WTC11 (cell line): Measurements from ENCODE around the gene MRPS34. TPM values are rescaled to one million over a fixed set of nuclear protein-coding genes. Genes with fewer than 3 reads are reported as not detected.

Experiments
- ATAC-seq: fragments of 200-7000 bp; cut with Tn5 transposase; 2 replicates; pipeline ENCODE4 v1.10.0; 2021; ENCODE audit warnings: mild to moderate bottlenecking, moderate library complexity
- CTCF ChIA-PET: fragments of 300-600 bp; sonication (Branson Sonifier 250); formaldehyde crosslinking; loops from one replicate; lab custom pipeline; 2021; ENCODE audit warnings: antibody characterized with exemption; lab: Charles Lee
- POLR2A ChIA-PET: fragments of 350-600 bp; sonication (Branson Sonifier 250); formaldehyde crosslinking; loops from one replicate; lab custom pipeline; 2021; ENCODE audit warnings: antibody characterized with exemption; lab: Charles Lee
- DNase-seq: peaks from one replicate; pipeline ENCODE4 v3.0.0; 2021; ENCODE audit warnings: low spot score
- H3K27ac Mint-ChIP-seq: 2 replicates; pipeline ENCODE4 v1.8.0; 2021; ENCODE audit warnings: mixed read lengths
- H3K27me3 Mint-ChIP-seq: 2 replicates; pipeline ENCODE4 v1.8.0; 2021; ENCODE audit warnings: low read depth, mild to moderate bottlenecking, moderate library complexity, mixed read lengths
- H3K36me3 Mint-ChIP-seq: 2 replicates; pipeline ENCODE4 v1.8.0; 2021; ENCODE audit warnings: mixed read lengths
- H3K4me1 Mint-ChIP-seq: 2 replicates; pipeline ENCODE4 v1.8.0; 2022; ENCODE audit warnings: mixed read lengths
- H3K4me3 Mint-ChIP-seq: 2 replicates; pipeline ENCODE4 v1.8.0; 2021; ENCODE audit warnings: mild to moderate bottlenecking, moderate library complexity, mixed read lengths
- H3K9me3 Mint-ChIP-seq: 2 replicates; pipeline ENCODE4 v1.8.0; 2021; ENCODE audit warnings: mixed read lengths
- AR ChIP-seq: fragments of 250-450 bp; sonication (Bioruptor Pico); IDR thresholded peaks from 2 replicates; pipeline ENCODE4 v1.9.0; 2021; ENCODE audit warnings: mild to moderate bottlenecking
- ATF3 ChIP-seq: sonication (generic); formaldehyde crosslinking; conservative IDR thresholded peaks from 2 replicates; pipeline ENCODE4 v1.8.1; 2022; ENCODE audit warnings: mild to moderate bottlenecking, missing genetic modification reagents
- ATF6 ChIP-seq: sonication (generic); formaldehyde crosslinking; IDR thresholded peaks from 2 replicates; pipeline ENCODE4 v1.8.1; 2023; ENCODE audit warnings: mild to moderate bottlenecking, missing genetic modification reagents
- CDX4 ChIP-seq: fragments of 250-450 bp; sonication (Bioruptor Pico); IDR thresholded peaks from 2 replicates; pipeline ENCODE4 v1.9.0; 2021; ENCODE audit warnings: moderate library complexity, mild to moderate bottlenecking, inconsistent platforms, borderline replicate concordance
- FOXP1 ChIP-seq: sonication (generic); formaldehyde crosslinking; IDR thresholded peaks from 2 replicates; pipeline ENCODE4 v1.8.0; 2022; ENCODE audit warnings: missing genetic modification reagents, mild to moderate bottlenecking, moderate library complexity, borderline replicate concordance
- IRF1 ChIP-seq: sonication (generic); formaldehyde crosslinking; IDR thresholded peaks from 2 replicates; pipeline ENCODE4 v1.8.0; 2023; ENCODE audit warnings: missing genetic modification reagents
- MYBL2 ChIP-seq: sonication (generic); formaldehyde crosslinking; IDR thresholded peaks from 2 replicates; pipeline ENCODE4 v1.8.1; 2023; ENCODE audit warnings: mild to moderate bottlenecking, moderate library complexity, missing genetic modification reagents
- NFE2L1 ChIP-seq: sonication (generic); formaldehyde crosslinking; IDR thresholded peaks from 2 replicates; pipeline ENCODE4 v1.8.1; 2023; ENCODE audit warnings: missing genetic modification reagents
- PRDM15 ChIP-seq: sonication (generic); formaldehyde crosslinking; IDR thresholded peaks from 2 replicates; pipeline ENCODE4 v1.8.0; 2022; ENCODE audit warnings: missing genetic modification reagents
- SOX15 ChIP-seq: fragments of 250-450 bp; sonication (Bioruptor Pico); IDR thresholded peaks from 2 replicates; pipeline ENCODE4 v1.9.0; 2021; ENCODE audit warnings: mild to moderate bottlenecking
- TCF7 ChIP-seq: sonication (generic); formaldehyde crosslinking; IDR thresholded peaks from 2 replicates; pipeline ENCODE4 v1.8.0; 2022; ENCODE audit warnings: mild to moderate bottlenecking, low read depth, missing genetic modification reagents, moderate library complexity
- TEAD1 ChIP-seq: sonication (generic); formaldehyde crosslinking; IDR thresholded peaks from 2 replicates; pipeline ENCODE4 v1.8.0; 2022; ENCODE audit warnings: mild to moderate bottlenecking, missing genetic modification reagents
- ZNF138 ChIP-seq: sonication (generic); formaldehyde crosslinking; conservative IDR thresholded peaks from 2 replicates; pipeline ENCODE4 v1.8.1; 2022; ENCODE audit warnings: mild to moderate bottlenecking, moderate library complexity, missing genetic modification reagents
- ZNF263 ChIP-seq: sonication (generic); formaldehyde crosslinking; IDR thresholded peaks from 2 replicates; pipeline ENCODE4 v1.8.1; 2022; ENCODE audit warnings: low read depth, mild to moderate bottlenecking, moderate library complexity, missing genetic modification reagents
- ZNF317 ChIP-seq: sonication (generic); formaldehyde crosslinking; IDR thresholded peaks from 2 replicates; pipeline ENCODE4 v1.8.1; 2023; ENCODE audit warnings: low read depth, mild to moderate bottlenecking, moderate library complexity, missing genetic modification reagents, borderline replicate concordance
- ZNF532 ChIP-seq: fragments of 250-450 bp; sonication (Bioruptor Pico); IDR thresholded peaks from 2 replicates; pipeline ENCODE4 v1.9.0; 2021; ENCODE audit warnings: mild to moderate bottlenecking, borderline replicate concordance
- total RNA-seq: library from RNA; stranded (reverse); gene quantifications from 3 replicates; pipeline ENCODE4 v1.2.3, GENCODE V29; 2021

Gene MRPS34
- total RNA-seq, 1 experiment from 2014 or later: 258 TPM

GRCh38 chr16:1781254-1781653, 8.3 kb upstream of the MRPS34 start (continued):
- TF ChIP-seq PRDM15 (CRISPR knock-in tag) (no peak), SOX15 (no peak), IRF1 (CRISPR knock-in tag) (no peak), ZNF532 (no peak)

- POLR2A ChIA-PET: interaction anchor here (2.6 kb wide), 1 partner anchor 10 kb away, joined by 11 read pairs; the partner anchor contains the start of gene NME3
- H3K27me3 Mint-ChIP-seq: no peaks in the 10 kb centered on the region
These were observed 7.7 kb upstream of the MRPS34 start for GRCh38 chr16:1780677-1781072.

More at GRCh38 chr16:1780677-1781072, 7.7 kb upstream of the MRPS34 start:
- Mint-ChIP-seq H3K9me3 (no peaks in the 10 kb centered on the region), H3K36me3 (no peaks in the 10 kb centered on the region), H3K4me1 (peaks cover 7% of the 10 kb centered on the region), H3K27ac (no peak overlapping the region), H3K4me3 (peak overlapping the region; percentile 81)
- CTCF ChIA-PET: no interaction called here
- DNase-seq: no peak
- no peak for ATAC-seq
- TF ChIP-seq MYBL2 (CRISPR knock-in tag) (no peak), NFE2L1 (CRISPR knock-in tag) (no peak), ATF6 (CRISPR knock-in tag) (no peak), ATF3 (no peak), FOXP1 (CRISPR knock-in tag) (no peak), TCF7 (no peak), TEAD1 (CRISPR knock-in tag) (no peak), AR (CRISPR knock-in tag) (no peak), ZNF263 (CRISPR knock-in tag) (no peak), CDX4 (CRISPR knock-in tag) (no peak), ZNF317 (no peak), ZNF138 (no peak)
